ENCODE results near the gene ATL1. TPM values are rescaled to one million over a fixed set of nuclear protein-coding genes. Genes with fewer than 3 reads are reported as not detected.

ATL1 gene
- total and polyA plus RNA-seq, 2 of the 13 experiments (the other 11 are each of a cell fraction or from before 2014, with no cell fraction given): 0.60 to 0.65 TPM

- no peak for TF ChIP-seq PREB (CRISPR knock-in tag; IDR thresholded peaks at IDR 0.05)
- TF ChIP-seq BORCS8-MEF2B (CRISPR knock-in tag; IDR thresholded peaks at IDR 0.05): no peak
- peak; percentile 53; the same call in 1 of the 2 replicates for TF ChIP-seq POGZ (CRISPR knock-in tag; IDR thresholded peaks at IDR 0.05)
- TF ChIP-seq FIP1L1 (IDR thresholded peaks at IDR 0.05; ENCODE audit: borderline replicate concordance, insufficient read depth, low read depth, low read length): no peak
- no peak for TF ChIP-seq ZBED4 (CRISPR knock-in tag; IDR thresholded peaks at IDR 0.05; ENCODE audit: borderline replicate concordance)
- TF ChIP-seq E2F1 (CRISPR knock-in tag; IDR thresholded peaks at IDR 0.05): no peak
- TF ChIP-seq ZBTB46 (CRISPR knock-in tag; IDR thresholded peaks at IDR 0.05; ENCODE audit: borderline replicate concordance): no peak
- no peak for TF ChIP-seq LRRFIP1 (CRISPR knock-in tag; conservative IDR thresholded peaks at IDR 0.05)
- peak; percentile 87 for TF ChIP-seq ZBTB34 (CRISPR knock-in tag; IDR thresholded peaks at IDR 0.05)
- no peak for TF ChIP-seq FOSL2 (CRISPR knock-in tag; IDR thresholded peaks at IDR 0.05)
- TF ChIP-seq CBX2 (IDR thresholded peaks at IDR 0.05; ENCODE audit: low read depth, low read length): no peak
- no peak for TF ChIP-seq CBX2 (CRISPR knock-in tag; IDR thresholded peaks at IDR 0.05; ENCODE audit: low read depth)
- TF ChIP-seq TARDBP (CRISPR knock-in tag; IDR thresholded peaks at IDR 0.05): no peak
- no peak for TF ChIP-seq ZNF749 (CRISPR knock-in tag; IDR thresholded peaks at IDR 0.05; ENCODE audit: borderline replicate concordance)
- no peak for TF ChIP-seq TFAP4 (IDR thresholded peaks at IDR 0.05; ENCODE audit: borderline replicate concordance, low read depth)
Observed at GRCh38 chr14:50594577-50595316, 34.8 kb downstream of the ATL1 start (continued).

Data from HepG2 (cell line).